Panc1 (cell line): Measurements from ENCODE around the gene GAN. TPM values are rescaled to one million over a fixed set of nuclear protein-coding genes. Genes with fewer than 3 reads are reported as not detected.

Source experiments
- ATAC-seq: fragments of 200-7000 bp; cut with Tn5 transposase; 2 replicates; pipeline ENCODE4 v1.9.1; 2020; ENCODE audit warnings: mild to moderate bottlenecking, moderate library complexity
- BruUV-seq: library from RNA; stranded (reverse); fragments of 400-500 nt; replicated peaks from 2 replicates; lab custom pipeline; 2021; lab: Mats Ljungman, UMichigan
- CTCF ChIA-PET: fragments of 300-600 bp; sonication (Branson Sonifier 250); formaldehyde crosslinking; loops from one replicate; lab custom pipeline; 2022; ENCODE audit warnings: antibody characterized with exemption; lab: Charles Lee
- POLR2A ChIA-PET: fragments of 300-600 bp; sonication (Branson Sonifier 250); formaldehyde crosslinking; loops from one replicate; lab custom pipeline; 2022; ENCODE audit warnings: antibody characterized with exemption; lab: Charles Lee
- DNase-seq: peaks from one replicate; pipeline ENCODE4 v3.0.0-alpha.2; 2010; ENCODE audit warnings: low read depth, low spot score
- H3K27ac ChIP-seq: 2 replicates; pipeline ENCODE4 v1.5.1; 2011; ENCODE audit warnings: mild to moderate bottlenecking, low read length, inconsistent platforms
- H3K27me3 ChIP-seq: fragments of 200-500 bp; sonication (Bioruptor generic); 2 replicates; pipeline ENCODE4 v1.6.0; 2014; ENCODE audit warnings: low read length, inconsistent platforms; ENCODE audit not compliant: control insufficient read depth, insufficient read depth
- H3K36me3 ChIP-seq: fragments of 200-500 bp; sonication (Bioruptor generic); 2 replicates; pipeline ENCODE4 v1.5.1; 2014; ENCODE audit warnings: inconsistent platforms, mild to moderate bottlenecking, low read length, moderate library complexity; ENCODE audit not compliant: control insufficient read depth, insufficient read depth
- H3K4me1 ChIP-seq: 2 replicates; pipeline ENCODE4 v1.5.1; 2011; ENCODE audit warnings: inconsistent platforms, mild to moderate bottlenecking, low read length, moderate library complexity; ENCODE audit not compliant: control insufficient read depth, insufficient read depth
- H3K4me3 ChIP-seq, 2 experiments: 2 replicates each; pipeline ENCODE4 v1.5.1; 2011 to 2012; ENCODE audit warnings: low read depth in 2 of 2, low read length in 2 of 2, mild to moderate bottlenecking in 2 of 2, inconsistent platforms in 1 of 2, moderate library complexity in 1 of 2
- H3K9me3 ChIP-seq: fragments of 200-500 bp; sonication (Bioruptor generic); 2 replicates; pipeline ENCODE4 v1.5.1; 2014; ENCODE audit warnings: low read depth, mild to moderate bottlenecking, inconsistent platforms, low read length, moderate library complexity; ENCODE audit not compliant: control insufficient read depth, insufficient read depth
- POLR2AphosphoS5 ChIP-seq: IDR thresholded peaks from 2 replicates; pipeline ENCODE4 v1.6.1; 2012; ENCODE audit warnings: mild to moderate bottlenecking, low read depth, low read length, moderate library complexity
- SIN3A ChIP-seq: IDR thresholded peaks from 2 replicates; pipeline ENCODE4 v1.6.1; 2012; ENCODE audit warnings: low read depth, mild to moderate bottlenecking, low read length, moderate library complexity, borderline replicate concordance; ENCODE audit not compliant: insufficient read depth
- TCF7L2 ChIP-seq: IDR thresholded peaks from 2 replicates; pipeline ENCODE4 v1.6.1; 2011; ENCODE audit warnings: mild to moderate bottlenecking, low read depth, low read length, inconsistent platforms
- in situ Hi-C: cut with HindIII; loops from 2 replicates; pipeline ENCODE4 v1.10.0; 2016; ENCODE audit warnings: low sequenced_read_pairs, low pct_unique_long_range_greater_than_20kb
- intact Hi-C: fragments of 100-400 bp; cut with micrococcal nuclease; formaldehyde crosslinking; loops from one replicate; pipeline ENCODE4 v1.10.0; 2022; ENCODE audit not compliant: unreplicated experiment
- total RNA-seq: library from RNA; stranded (reverse); gene quantifications from one replicate; pipeline ENCODE4 v1.2.1, GENCODE V29; 2021; ENCODE audit not compliant: unreplicated experiment
- TF ChIP-seq, protein P1 (sequence below), 2 experiments: IDR thresholded peaks; 2 replicates each; pipeline ENCODE4 v1.6.1; 2011 to 2012; ENCODE audit warnings: low read depth in 2 of 2, control low read depth in 1 of 2, low read length in 1 of 2, mild to moderate bottlenecking in 1 of 2, moderate library complexity in 1 of 2; ENCODE audit not compliant: insufficient read depth in 1 of 2
- TF ChIP-seq, protein P2 (sequence below): fragments of 450-650 bp; IDR thresholded peaks from 2 replicates; pipeline ENCODE4 v1.5.1; 2017; ENCODE audit warnings: mild to moderate bottlenecking

The GAN gene
- total RNA-seq, 1 experiment from 2014 or later: 9.1 TPM

DNA sequence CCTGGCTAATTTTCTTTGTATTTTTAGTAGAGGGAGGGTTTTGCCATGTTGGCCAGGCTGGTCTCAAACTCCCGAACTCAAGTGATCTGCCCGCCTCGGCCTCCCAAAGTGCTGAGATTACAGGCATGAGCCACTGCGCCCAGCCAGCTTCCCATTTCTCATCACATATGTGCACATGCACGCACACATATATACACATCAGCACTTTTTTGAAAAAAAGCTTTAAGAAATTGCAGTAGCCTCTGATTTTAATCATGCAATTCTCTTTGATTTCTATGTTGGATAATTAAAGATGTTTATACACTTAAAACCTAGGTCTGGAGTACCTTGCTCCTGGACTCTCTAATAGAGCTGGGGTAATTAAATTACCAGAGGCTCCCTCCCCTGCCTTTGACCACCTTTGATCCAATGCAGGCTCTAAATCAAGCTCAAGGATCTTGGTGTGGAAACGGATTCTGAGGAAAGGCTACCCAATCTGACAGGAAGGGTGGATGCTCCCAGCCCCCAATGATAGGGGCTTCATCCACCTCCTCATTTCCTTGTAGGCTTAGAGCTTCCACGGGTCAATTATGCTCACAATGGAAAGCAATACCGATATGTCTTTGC, 29.7 kb upstream of the GAN start:
- H3K27ac ChIP-seq: no peak overlapping the region
- TF ChIP-seq SIN3A (no peak), TCF7L2 (no peak), POLR2AphosphoS5 (no peak)
- TF ChIP-seq, protein P1, sequence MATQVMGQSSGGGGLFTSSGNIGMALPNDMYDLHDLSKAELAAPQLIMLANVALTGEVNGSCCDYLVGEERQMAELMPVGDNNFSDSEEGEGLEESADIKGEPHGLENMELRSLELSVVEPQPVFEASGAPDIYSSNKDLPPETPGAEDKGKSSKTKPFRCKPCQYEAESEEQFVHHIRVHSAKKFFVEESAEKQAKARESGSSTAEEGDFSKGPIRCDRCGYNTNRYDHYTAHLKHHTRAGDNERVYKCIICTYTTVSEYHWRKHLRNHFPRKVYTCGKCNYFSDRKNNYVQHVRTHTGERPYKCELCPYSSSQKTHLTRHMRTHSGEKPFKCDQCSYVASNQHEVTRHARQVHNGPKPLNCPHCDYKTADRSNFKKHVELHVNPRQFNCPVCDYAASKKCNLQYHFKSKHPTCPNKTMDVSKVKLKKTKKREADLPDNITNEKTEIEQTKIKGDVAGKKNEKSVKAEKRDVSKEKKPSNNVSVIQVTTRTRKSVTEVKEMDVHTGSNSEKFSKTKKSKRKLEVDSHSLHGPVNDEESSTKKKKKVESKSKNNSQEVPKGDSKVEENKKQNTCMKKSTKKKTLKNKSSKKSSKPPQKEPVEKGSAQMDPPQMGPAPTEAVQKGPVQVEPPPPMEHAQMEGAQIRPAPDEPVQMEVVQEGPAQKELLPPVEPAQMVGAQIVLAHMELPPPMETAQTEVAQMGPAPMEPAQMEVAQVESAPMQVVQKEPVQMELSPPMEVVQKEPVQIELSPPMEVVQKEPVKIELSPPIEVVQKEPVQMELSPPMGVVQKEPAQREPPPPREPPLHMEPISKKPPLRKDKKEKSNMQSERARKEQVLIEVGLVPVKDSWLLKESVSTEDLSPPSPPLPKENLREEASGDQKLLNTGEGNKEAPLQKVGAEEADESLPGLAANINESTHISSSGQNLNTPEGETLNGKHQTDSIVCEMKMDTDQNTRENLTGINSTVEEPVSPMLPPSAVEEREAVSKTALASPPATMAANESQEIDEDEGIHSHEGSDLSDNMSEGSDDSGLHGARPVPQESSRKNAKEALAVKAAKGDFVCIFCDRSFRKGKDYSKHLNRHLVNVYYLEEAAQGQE (IDR thresholded peaks at IDR 0.05; ENCODE audit: insufficient read depth in 1 of 2, low read depth in 2 of 2, low read length in 1 of 2): no peak
- TF ChIP-seq, protein P2, sequence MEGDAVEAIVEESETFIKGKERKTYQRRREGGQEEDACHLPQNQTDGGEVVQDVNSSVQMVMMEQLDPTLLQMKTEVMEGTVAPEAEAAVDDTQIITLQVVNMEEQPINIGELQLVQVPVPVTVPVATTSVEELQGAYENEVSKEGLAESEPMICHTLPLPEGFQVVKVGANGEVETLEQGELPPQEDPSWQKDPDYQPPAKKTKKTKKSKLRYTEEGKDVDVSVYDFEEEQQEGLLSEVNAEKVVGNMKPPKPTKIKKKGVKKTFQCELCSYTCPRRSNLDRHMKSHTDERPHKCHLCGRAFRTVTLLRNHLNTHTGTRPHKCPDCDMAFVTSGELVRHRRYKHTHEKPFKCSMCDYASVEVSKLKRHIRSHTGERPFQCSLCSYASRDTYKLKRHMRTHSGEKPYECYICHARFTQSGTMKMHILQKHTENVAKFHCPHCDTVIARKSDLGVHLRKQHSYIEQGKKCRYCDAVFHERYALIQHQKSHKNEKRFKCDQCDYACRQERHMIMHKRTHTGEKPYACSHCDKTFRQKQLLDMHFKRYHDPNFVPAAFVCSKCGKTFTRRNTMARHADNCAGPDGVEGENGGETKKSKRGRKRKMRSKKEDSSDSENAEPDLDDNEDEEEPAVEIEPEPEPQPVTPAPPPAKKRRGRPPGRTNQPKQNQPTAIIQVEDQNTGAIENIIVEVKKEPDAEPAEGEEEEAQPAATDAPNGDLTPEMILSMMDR: no peak
- ATAC-seq (no peak), DNase-seq (no peak)
- no peaks in the 10 kb centered on the region for H3K9me3 ChIP-seq
- no TSS peak for BruUV-seq
- CTCF ChIA-PET: no interaction called here
- no peaks in the 10 kb centered on the region for H3K4me1 ChIP-seq
- H3K27me3 ChIP-seq: no peaks in the 10 kb centered on the region
- intact Hi-C loops: no loop called here
- H3K4me3 ChIP-seq: no peak overlapping the region
- in situ Hi-C loops: no loop called here
- POLR2A ChIA-PET: no interaction called here
- H3K36me3 ChIP-seq: no peaks in the 10 kb centered on the region

DNA sequence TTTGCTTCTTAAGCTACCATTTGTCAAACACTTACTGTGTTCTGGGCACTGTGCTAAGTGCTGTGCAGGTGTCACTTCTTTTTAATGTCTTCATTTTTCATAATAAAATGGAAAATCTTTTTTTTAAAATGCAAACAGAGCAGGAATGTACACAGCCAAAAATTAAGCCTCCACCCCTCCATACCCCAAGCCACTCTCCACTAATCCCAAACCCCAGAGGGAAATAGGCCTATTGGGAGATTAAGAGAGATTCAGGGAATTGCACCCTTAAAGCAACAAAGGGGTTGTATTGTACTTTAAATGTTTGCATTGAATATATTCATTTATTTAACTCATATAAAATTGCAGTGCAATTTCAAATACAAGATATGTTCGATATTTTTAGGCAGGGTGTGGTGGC, 28.6 kb upstream of the GAN start:
- ChIA-PET POLR2A (no interaction called here), CTCF (no interaction called here)
- no peak for ATAC-seq
- Histone ChIP-seq H3K27ac (no peak overlapping the region), H3K4me1 (no peaks in the 10 kb centered on the region), H3K27me3 (no peaks in the 10 kb centered on the region), H3K36me3 (no peaks in the 10 kb centered on the region), H3K9me3 (no peaks in the 10 kb centered on the region), H3K4me3 (no peak overlapping the region)
- intact Hi-C loops (no loop called here), in situ Hi-C loops (no loop called here)
- no peak for DNase-seq
- no TSS peak for BruUV-seq
- TF ChIP-seq SIN3A (no peak), TCF7L2 (no peak), POLR2AphosphoS5 (no peak)
- TF ChIP-seq, protein P2: no peak
- TF ChIP-seq, protein P1 (IDR thresholded peaks at IDR 0.05; ENCODE audit: insufficient read depth in 1 of 2, low read depth in 2 of 2, low read length in 1 of 2): no peak
